H9 (cell line): Measurements from ENCODE around the gene ERICH6B. TPM values are rescaled to one million over a fixed set of nuclear protein-coding genes. Genes with fewer than 3 reads are reported as not detected.

Source experiments
- DNase-seq: peaks from one replicate; pipeline ENCODE4 v3.0.0-alpha.2; 2017
- H2AFZ ChIP-seq: one replicate; pipeline ENCODE4 v1.6.1; 2013; ENCODE audit warnings: mild to moderate bottlenecking, low read length, control low read depth, moderate library complexity
- H2AK5ac ChIP-seq: 2 replicates; pipeline ENCODE4 v1.6.1; 2013; ENCODE audit warnings: low read length, control low read depth, mixed read lengths; ENCODE audit not compliant: insufficient read length
- H2BK120ac ChIP-seq: one replicate; pipeline ENCODE4 v1.6.1; 2013; ENCODE audit warnings: low read depth, mild to moderate bottlenecking, low read length, control low read depth, inconsistent platforms; ENCODE audit not compliant: poor library complexity, severe bottlenecking
- H2BK12ac ChIP-seq: 2 replicates; pipeline ENCODE4 v1.6.1; 2013; ENCODE audit warnings: low read length, control low read depth, mixed read lengths, low read depth; ENCODE audit not compliant: insufficient read length
- H2BK15ac ChIP-seq: 2 replicates; pipeline ENCODE4 v1.6.1; 2013; ENCODE audit warnings: low read depth, low read length, control low read depth
- H2BK20ac ChIP-seq: one replicate; pipeline ENCODE4 v1.6.1; 2013; ENCODE audit warnings: low read depth, mild to moderate bottlenecking, low read length, control low read depth, inconsistent platforms; ENCODE audit not compliant: poor library complexity, severe bottlenecking
- H2BK5ac ChIP-seq: 2 replicates; pipeline ENCODE4 v1.6.1; 2013; ENCODE audit warnings: low read length, control low read depth, mixed read lengths; ENCODE audit not compliant: insufficient read length
- H3K14ac ChIP-seq: 2 replicates; pipeline ENCODE4 v1.6.1; 2013; ENCODE audit warnings: low read length, control low read depth; ENCODE audit not compliant: insufficient read depth
- H3K18ac ChIP-seq: 2 replicates; pipeline ENCODE4 v1.6.1; 2013; ENCODE audit warnings: low read depth, mild to moderate bottlenecking, mixed read lengths, low read length, control low read depth; ENCODE audit not compliant: insufficient read length
- H3K23ac ChIP-seq: 2 replicates; pipeline ENCODE4 v1.6.1; 2013; ENCODE audit warnings: low read length, control low read depth, mixed read lengths, low read depth; ENCODE audit not compliant: insufficient read length
- H3K23me2 ChIP-seq: 2 replicates; pipeline ENCODE4 v1.6.1; 2013; ENCODE audit warnings: low read depth, mild to moderate bottlenecking, mixed read lengths, low read length, control low read depth; ENCODE audit not compliant: insufficient read length, poor library complexity, severe bottlenecking
- H3K27ac ChIP-seq: 2 replicates; pipeline ENCODE4 v1.5.1; 2013; ENCODE audit warnings: low read length, control low read depth, mixed read lengths, low read depth; ENCODE audit not compliant: insufficient read length
- H3K27me3 ChIP-seq: 2 replicates; pipeline ENCODE4 v1.6.1; 2013; ENCODE audit warnings: low read length, control low read depth, inconsistent platforms; ENCODE audit not compliant: insufficient read depth
- H3K4ac ChIP-seq: 2 replicates; pipeline ENCODE4 v1.6.1; 2013; ENCODE audit warnings: low read depth, mild to moderate bottlenecking, control low read depth, inconsistent platforms, low read length, moderate library complexity
- H3K4me1 ChIP-seq: 2 replicates; pipeline ENCODE4 v1.6.1; 2013; ENCODE audit warnings: low read length, control low read depth, inconsistent platforms; ENCODE audit not compliant: insufficient read depth
- H3K4me2 ChIP-seq: 2 replicates; pipeline ENCODE4 v1.6.1; 2013; ENCODE audit warnings: low read length, control low read depth, mixed read lengths; ENCODE audit not compliant: insufficient read length, insufficient read depth
- H3K56ac ChIP-seq: 2 replicates; pipeline ENCODE4 v1.6.1; 2013; ENCODE audit warnings: low read depth, mild to moderate bottlenecking, mixed read lengths, low read length, control low read depth; ENCODE audit not compliant: insufficient read length
- H3K79me1 ChIP-seq: 2 replicates; pipeline ENCODE4 v1.6.1; 2013; ENCODE audit warnings: low read depth, mild to moderate bottlenecking, moderate library complexity, low read length, control low read depth, inconsistent platforms; ENCODE audit not compliant: insufficient read depth, poor library complexity, severe bottlenecking
- H3K79me2 ChIP-seq: 2 replicates; pipeline ENCODE4 v1.6.1; 2013; ENCODE audit warnings: low read length, control low read depth, inconsistent platforms; ENCODE audit not compliant: insufficient read depth
- H3K9ac ChIP-seq: 2 replicates; pipeline ENCODE4 v1.6.1; 2013; ENCODE audit warnings: low read length, control low read depth, mixed read lengths; ENCODE audit not compliant: insufficient read length; ENCODE audit errors: extremely low read depth
- H3K9me3 ChIP-seq: one replicate; pipeline ENCODE4 v1.6.1; 2013; ENCODE audit warnings: low read depth, low read length, inconsistent platforms; ENCODE audit not compliant: control insufficient read depth
- H3T11ph ChIP-seq: one replicate; pipeline ENCODE4 v1.6.1; 2013; ENCODE audit warnings: mild to moderate bottlenecking, low read length, control low read depth, inconsistent platforms
- H4K20me1 ChIP-seq: one replicate; pipeline ENCODE4 v1.6.1; 2013; ENCODE audit not compliant: control insufficient read depth, insufficient read length, insufficient read depth
- H4K5ac ChIP-seq: 2 replicates; pipeline ENCODE4 v1.6.1; 2013; ENCODE audit warnings: low read depth, mild to moderate bottlenecking, mixed read lengths, low read length, control low read depth; ENCODE audit not compliant: insufficient read length
- H4K8ac ChIP-seq: replicated peaks from 2 replicates; pipeline ENCODE4 v1.6.1; 2013; ENCODE audit warnings: low read length, control low read depth, mixed read lengths, low read depth; ENCODE audit not compliant: insufficient read length
- H4K91ac ChIP-seq: 2 replicates; pipeline ENCODE4 v1.6.1; 2013; ENCODE audit warnings: low read depth, mild to moderate bottlenecking, moderate library complexity, mixed read lengths, low read length, control low read depth; ENCODE audit not compliant: insufficient read length
- H3K27ac Mint-ChIP-seq, 3 experiments: 2 replicates in 2 of 3; 3 replicates in 1 of 3; pipeline ENCODE4 v1.8.0; 2020 to 2021; ENCODE audit warnings: mixed read lengths in 3 of 3, mild to moderate bottlenecking in 1 of 3, moderate library complexity in 1 of 3
- H3K27me3 Mint-ChIP-seq: 2 replicates; pipeline ENCODE4 v1.8.0; 2021; ENCODE audit warnings: low read depth, mild to moderate bottlenecking, moderate library complexity, mixed read lengths
- H3K36me3 Mint-ChIP-seq, 3 experiments: 2 replicates in 2 of 3; 3 replicates in 1 of 3; pipeline ENCODE4 v1.8.0; 2020 to 2021; ENCODE audit warnings: low read depth in 3 of 3, mixed read lengths in 3 of 3; ENCODE audit not compliant: insufficient read depth in 1 of 3
- H3K4me1 Mint-ChIP-seq, 2 experiments: 2 replicates each; pipeline ENCODE4 v1.8.0; 2020; ENCODE audit warnings: mixed read lengths in 2 of 2
- H3K4me3 Mint-ChIP-seq, 2 experiments: 2 replicates in 1 of 2; 3 replicates in 1 of 2; pipeline ENCODE4 v1.8.0; 2020 to 2021; ENCODE audit warnings: mild to moderate bottlenecking in 2 of 2, mixed read lengths in 2 of 2, moderate library complexity in 1 of 2
- H3K9me3 Mint-ChIP-seq, 2 experiments: 2 replicates in 1 of 2; 3 replicates in 1 of 2; pipeline ENCODE4 v1.8.0; 2020; ENCODE audit warnings: mild to moderate bottlenecking in 2 of 2, mixed read lengths in 2 of 2, moderate library complexity in 1 of 2
- WGBS: extraction: QIAGEN DNeasy Blood & Tissue Kit; methylation state at CpG from one replicate; pipeline ENCODE4 v1.1.7; 2013; ENCODE audit warnings: missing lambda C conversion rate, low lambda C conversion rate, mixed read lengths; ENCODE audit not compliant: insufficient read length; ENCODE audit errors: extremely low coverage; 5-methylcytosine and 5-hydroxymethylcytosine counted together
- total RNA-seq: library from RNA; stranded (reverse); gene quantifications from 2 replicates; pipeline ENCODE4 v1.2.1, GENCODE V29; 2021
- TF ChIP-seq, protein P1 (sequence below): fragments of 200-600 bp; sonication (generic); conservative IDR thresholded peaks from 3 replicates; pipeline ENCODE4 v1.8.0; 2021; ENCODE audit warnings: antibody characterized with exemption, mild to moderate bottlenecking

The ERICH6B gene
- total RNA-seq, 1 experiment from 2014 or later: not detected

DNA sequence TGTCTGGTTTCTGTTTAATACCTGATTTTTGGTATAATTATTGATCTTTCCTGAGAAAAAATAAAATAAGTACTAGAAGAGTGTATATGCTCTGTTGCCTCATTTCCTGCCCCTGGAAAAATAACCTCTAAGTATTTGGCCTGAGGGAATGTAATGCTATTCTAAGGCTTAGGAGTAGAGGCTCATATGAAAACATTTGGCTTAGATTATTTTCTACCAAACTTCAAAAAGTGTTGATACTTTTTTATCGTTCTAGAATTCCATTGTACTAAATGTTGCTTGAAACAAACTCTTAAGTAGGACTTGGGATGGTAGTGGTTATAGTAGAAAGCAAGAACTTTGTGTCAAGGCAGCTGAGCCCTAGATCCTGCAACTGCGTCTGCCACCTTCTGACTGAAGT lies 93.0 kb downstream of the ERICH6B start:
- Histone ChIP-seq H2BK12ac (no peak overlapping the region), H3K9ac (no peak overlapping the region), H3K27ac (no peak overlapping the region), H3K56ac (no peak overlapping the region), H4K20me1 (no peaks in the 10 kb centered on the region), H3K4ac (no peak overlapping the region), H3K9me3 (no peaks in the 10 kb centered on the region), H4K5ac (no peak overlapping the region), H3K79me2 (no peaks in the 10 kb centered on the region), H4K8ac (no peak overlapping the region), H2AFZ (no peak overlapping the region), H3T11ph (no peak overlapping the region), H4K91ac (no peak overlapping the region), H3K4me1 (no peaks in the 10 kb centered on the region), H3K79me1 (no peaks in the 10 kb centered on the region), H3K18ac (no peak overlapping the region), H3K23ac (no peak overlapping the region), H3K27me3 (no peaks in the 10 kb centered on the region), H3K4me2 (no peak overlapping the region), H3K14ac (no peak overlapping the region), H2BK120ac (no peak overlapping the region), H3K23me2 (no peaks in the 10 kb centered on the region), H2BK15ac (no peak overlapping the region), H2AK5ac (no peak overlapping the region), H2BK20ac (no peak overlapping the region), H2BK5ac (no peak overlapping the region)
- no peak for DNase-seq
- WGBS: no CpG with 5 or more reads among the region's 2 CpGs
- H3K9me3 Mint-ChIP-seq: no peaks in the 10 kb centered on the region
- no peak overlapping the region for H3K27ac Mint-ChIP-seq
- H3K27me3 Mint-ChIP-seq: no peaks in the 10 kb centered on the region
- peaks cover 13 to 42% (median 33%) of the 10 kb centered on the region in 3 experiments; a peak in 6 of 7 replicates for H3K36me3 Mint-ChIP-seq
- TF ChIP-seq, protein P1, sequence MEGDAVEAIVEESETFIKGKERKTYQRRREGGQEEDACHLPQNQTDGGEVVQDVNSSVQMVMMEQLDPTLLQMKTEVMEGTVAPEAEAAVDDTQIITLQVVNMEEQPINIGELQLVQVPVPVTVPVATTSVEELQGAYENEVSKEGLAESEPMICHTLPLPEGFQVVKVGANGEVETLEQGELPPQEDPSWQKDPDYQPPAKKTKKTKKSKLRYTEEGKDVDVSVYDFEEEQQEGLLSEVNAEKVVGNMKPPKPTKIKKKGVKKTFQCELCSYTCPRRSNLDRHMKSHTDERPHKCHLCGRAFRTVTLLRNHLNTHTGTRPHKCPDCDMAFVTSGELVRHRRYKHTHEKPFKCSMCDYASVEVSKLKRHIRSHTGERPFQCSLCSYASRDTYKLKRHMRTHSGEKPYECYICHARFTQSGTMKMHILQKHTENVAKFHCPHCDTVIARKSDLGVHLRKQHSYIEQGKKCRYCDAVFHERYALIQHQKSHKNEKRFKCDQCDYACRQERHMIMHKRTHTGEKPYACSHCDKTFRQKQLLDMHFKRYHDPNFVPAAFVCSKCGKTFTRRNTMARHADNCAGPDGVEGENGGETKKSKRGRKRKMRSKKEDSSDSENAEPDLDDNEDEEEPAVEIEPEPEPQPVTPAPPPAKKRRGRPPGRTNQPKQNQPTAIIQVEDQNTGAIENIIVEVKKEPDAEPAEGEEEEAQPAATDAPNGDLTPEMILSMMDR: no peak
- peaks cover 19 to 28% of the 10 kb centered on the region in 2 experiments for H3K4me1 Mint-ChIP-seq
- H3K4me3 Mint-ChIP-seq: no peak overlapping the region
